Mesendoderm (in vitro differentiated cells): ENCODE measurements around the gene FRMD4A.

Source experiments
- DNase-seq: peaks from one replicate; pipeline ENCODE4 v3.0.0; 2013
- H2AK5ac ChIP-seq: 2 replicates; pipeline ENCODE4 v1.6.1; 2013; ENCODE audit warnings: low read length, inconsistent platforms
- H2BK120ac ChIP-seq: 2 replicates; pipeline ENCODE4 v1.6.1; 2013; ENCODE audit warnings: low read depth, mild to moderate bottlenecking, low read length, moderate library complexity, mixed read lengths
- H2BK15ac ChIP-seq: replicated peaks from 2 replicates; pipeline ENCODE4 v1.6.1; 2013; ENCODE audit warnings: low read depth, mild to moderate bottlenecking, moderate library complexity
- H2BK5ac ChIP-seq: 2 replicates; pipeline ENCODE4 v1.6.1; 2013; ENCODE audit warnings: low read length, inconsistent platforms
- H3K18ac ChIP-seq: 2 replicates; pipeline ENCODE4 v1.6.1; 2013; ENCODE audit warnings: mild to moderate bottlenecking, low read length, mixed read lengths
- H3K23ac ChIP-seq: one replicate; pipeline ENCODE4 v1.6.1; 2013; ENCODE audit warnings: low read length
- H3K27ac ChIP-seq: 2 replicates; pipeline ENCODE4 v1.5.1; 2013; ENCODE audit warnings: low read depth, mild to moderate bottlenecking, inconsistent platforms, low read length, moderate library complexity
- H3K27me3 ChIP-seq: 2 replicates; pipeline ENCODE4 v1.6.1; 2013; ENCODE audit warnings: low read length, control low read depth, mild to moderate bottlenecking, inconsistent platforms; ENCODE audit not compliant: insufficient read depth, poor library complexity
- H3K36me3 ChIP-seq: 2 replicates; pipeline ENCODE4 v1.6.1; 2013; ENCODE audit warnings: low read length, inconsistent platforms; ENCODE audit not compliant: control insufficient read depth, insufficient read depth
- H3K4ac ChIP-seq: one replicate; pipeline ENCODE4 v1.6.1; 2013; ENCODE audit warnings: low read depth, mild to moderate bottlenecking, low read length, moderate library complexity
- H3K4me1 ChIP-seq: 2 replicates; pipeline ENCODE4 v1.6.1; 2013; ENCODE audit warnings: low read depth, low read length, inconsistent platforms; ENCODE audit not compliant: control insufficient read depth
- H3K4me2 ChIP-seq: 2 replicates; pipeline ENCODE4 v1.6.1; 2013; ENCODE audit warnings: low read length
- H3K4me3 ChIP-seq: 2 replicates; pipeline ENCODE4 v1.5.1; 2013; ENCODE audit warnings: mild to moderate bottlenecking, low read length
- H3K56ac ChIP-seq: one replicate; pipeline ENCODE4 v1.6.1; 2013; ENCODE audit warnings: low read length
- H3K79me1 ChIP-seq: 2 replicates; pipeline ENCODE4 v1.6.1; 2013; ENCODE audit warnings: low read length, inconsistent platforms
- H3K79me2 ChIP-seq: 2 replicates; pipeline ENCODE4 v1.6.1; 2013; ENCODE audit warnings: mild to moderate bottlenecking, low read length; ENCODE audit not compliant: control insufficient read depth, insufficient read depth
- H3K9ac ChIP-seq: 2 replicates; pipeline ENCODE4 v1.6.1; 2013; ENCODE audit warnings: low read length, inconsistent platforms
- H4K5ac ChIP-seq: one replicate; pipeline ENCODE4 v1.6.1; 2013; ENCODE audit warnings: low read length
- H4K8ac ChIP-seq: one replicate; pipeline ENCODE4 v1.6.1; 2013; ENCODE audit warnings: low read depth, mild to moderate bottlenecking, control low read depth, low read length, moderate library complexity
- WGBS: extraction: QIAGEN DNeasy Blood & Tissue Kit; methylation state at CpG from one replicate; pipeline ENCODE4 v1.1.7; 2013; ENCODE audit warnings: low lambda C conversion rate, missing lambda C conversion rate; ENCODE audit not compliant: insufficient coverage; ENCODE audit errors: extremely low coverage; 5-methylcytosine and 5-hydroxymethylcytosine counted together

FRMD4A gene

DNA sequence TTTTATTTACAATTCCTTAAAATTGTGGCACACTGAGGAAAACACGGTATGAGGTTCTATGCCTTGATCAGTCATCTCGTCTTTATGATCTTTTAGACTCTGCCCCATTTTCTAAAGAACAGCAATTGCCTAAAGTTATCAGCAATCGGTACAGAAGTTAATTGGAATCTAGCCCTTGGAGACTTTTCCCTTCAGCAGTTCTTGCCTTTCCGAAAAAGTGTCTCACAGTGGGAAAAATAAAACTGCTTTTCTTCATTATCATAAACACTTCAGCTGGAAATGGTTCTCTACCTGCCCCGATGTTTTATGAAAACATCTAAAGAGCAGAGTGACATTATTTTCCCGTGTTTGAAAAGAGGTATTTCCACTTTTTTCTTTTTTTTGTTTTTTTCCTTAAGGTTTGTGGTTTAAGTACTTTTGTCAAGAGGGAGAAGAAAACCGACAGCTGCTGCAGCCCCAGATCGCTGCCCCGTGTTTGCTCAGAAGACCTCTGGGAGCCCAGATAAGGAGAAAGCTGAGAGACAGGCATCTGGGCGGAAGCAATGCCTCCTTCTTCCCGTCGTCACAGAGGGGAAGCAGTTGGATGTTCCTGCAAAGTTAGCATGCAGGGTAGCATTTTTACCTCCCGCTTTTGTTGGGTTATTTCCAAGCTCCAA is 149.7 kb downstream of the FRMD4A start:
- Histone ChIP-seq H3K27me3 (no peaks in the 10 kb centered on the region), H3K36me3 (no peaks in the 10 kb centered on the region)
- no CpG with 5 or more reads among the region's 13 CpGs for WGBS

GRCh38 chr10:14179251-14179650 is 151.5 kb downstream of the FRMD4A start:
- no CpG with 5 or more reads among the region's 2 CpGs for WGBS
- no peak overlapping the region for H4K8ac ChIP-seq
- H3K4me3 ChIP-seq: no peak overlapping the region
- H3K4ac ChIP-seq: no peak overlapping the region
- H3K36me3 ChIP-seq: no peaks in the 10 kb centered on the region
- H3K4me1 ChIP-seq: no peaks in the 10 kb centered on the region
- no peaks in the 10 kb centered on the region for H3K27me3 ChIP-seq
- H3K56ac ChIP-seq: no peak overlapping the region
- no peak overlapping the region for H4K5ac ChIP-seq
- H3K79me2 ChIP-seq: no peaks in the 10 kb centered on the region
- no peak overlapping the region for H2BK120ac ChIP-seq
- H3K9ac ChIP-seq: no peak overlapping the region
- no peak overlapping the region for H3K4me2 ChIP-seq
- no peak overlapping the region for H2AK5ac ChIP-seq
- H3K23ac ChIP-seq: no peak overlapping the region
- no peak overlapping the region for H3K27ac ChIP-seq
- no peak for DNase-seq
- no peak overlapping the region for H2BK5ac ChIP-seq
- no peak overlapping the region for H3K18ac ChIP-seq
- no peak overlapping the region for H2BK15ac ChIP-seq
- H3K79me1 ChIP-seq: no peaks in the 10 kb centered on the region

More for the DNA sequence above, 149.7 kb downstream of the FRMD4A start:
- no peak overlapping the region for H2BK15ac ChIP-seq
- H3K4me1 ChIP-seq: no peaks in the 10 kb centered on the region
- no peak overlapping the region for H4K5ac ChIP-seq
- H4K8ac ChIP-seq: no peak overlapping the region
- no peak overlapping the region for H2BK5ac ChIP-seq
- H3K79me1 ChIP-seq: no peaks in the 10 kb centered on the region
- peak; percentile 37 for DNase-seq
- H3K4me3 ChIP-seq: no peak overlapping the region
- no peak overlapping the region for H2BK120ac ChIP-seq
- no peak overlapping the region for H3K4ac ChIP-seq
- no peaks in the 10 kb centered on the region for H3K79me2 ChIP-seq
- H3K9ac ChIP-seq: no peak overlapping the region
- H3K4me2 ChIP-seq: no peak overlapping the region
- H3K27ac ChIP-seq: no peak overlapping the region
- no peak overlapping the region for H3K56ac ChIP-seq
- no peak overlapping the region for H2AK5ac ChIP-seq
- H3K18ac ChIP-seq: peak overlapping the region; percentile 30
- no peak overlapping the region for H3K23ac ChIP-seq

DNA sequence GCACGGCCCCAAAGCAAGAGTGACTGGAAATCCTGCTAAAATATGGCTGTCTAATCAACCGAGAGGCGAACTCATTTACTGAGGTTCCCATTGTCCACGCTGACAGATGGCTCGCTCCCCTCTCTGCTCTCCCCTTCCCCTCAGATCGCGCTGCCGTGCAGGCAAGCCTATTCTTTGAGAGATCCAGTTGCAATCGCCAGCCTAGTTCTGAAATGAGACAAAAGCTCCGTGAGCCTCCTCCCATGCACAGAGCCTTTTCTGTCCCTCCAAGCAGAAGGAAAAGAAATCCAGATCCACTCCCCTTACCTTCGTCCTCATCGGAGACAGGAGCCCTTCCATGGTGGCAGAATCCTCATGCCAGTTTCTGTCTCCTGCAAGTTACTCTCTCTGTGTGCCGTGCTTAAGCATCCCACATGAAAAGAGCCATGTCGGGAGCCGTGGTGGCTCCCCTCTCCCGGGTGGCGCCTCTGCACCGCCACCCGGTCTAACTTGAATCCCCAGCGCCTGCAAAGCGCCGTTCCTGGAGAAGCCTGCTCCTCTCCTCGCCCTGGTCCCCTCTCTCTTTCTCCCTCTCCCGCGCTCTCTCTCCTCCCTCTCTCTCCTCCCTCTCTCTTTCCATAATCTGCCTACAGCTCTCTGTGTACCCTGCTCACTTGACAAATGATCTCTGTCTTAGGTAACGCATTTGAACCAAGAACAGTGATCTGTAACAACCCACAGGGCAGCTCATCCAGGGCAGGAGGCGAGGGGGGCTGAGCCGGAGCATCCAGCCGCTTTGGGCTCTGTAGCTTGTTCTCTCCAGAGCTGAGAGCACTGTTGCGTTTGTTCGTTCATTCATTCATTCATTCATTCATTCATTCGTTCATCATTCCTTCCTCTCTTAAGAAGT is 156.8 kb downstream of the FRMD4A start:
- H4K5ac ChIP-seq: no peak overlapping the region
- no peaks in the 10 kb centered on the region for H3K27me3 ChIP-seq
- no peak overlapping the region for H4K8ac ChIP-seq
- no peaks in the 10 kb centered on the region for H3K36me3 ChIP-seq
- no peak overlapping the region for H2BK5ac ChIP-seq
- no peaks in the 10 kb centered on the region for H3K79me2 ChIP-seq
- H2AK5ac ChIP-seq: no peak overlapping the region
- no peaks in the 10 kb centered on the region for H3K79me1 ChIP-seq
- DNase-seq: peak; percentile 58
- H3K4ac ChIP-seq: no peak overlapping the region
- no peak overlapping the region for H3K18ac ChIP-seq
- H3K4me2 ChIP-seq: peak overlapping the region; percentile 87
- no peak overlapping the region for H2BK120ac ChIP-seq
- H2BK15ac ChIP-seq: no peak overlapping the region
- H3K4me3 ChIP-seq: peak overlapping the region; percentile 39
- no peaks in the 10 kb centered on the region for H3K4me1 ChIP-seq
- peak overlapping the region; percentile 81 for H3K56ac ChIP-seq
- WGBS: no CpG with 5 or more reads among the region's 32 CpGs
- no peak overlapping the region for H3K23ac ChIP-seq
- H3K9ac ChIP-seq: peak overlapping the region; percentile 65
- no peak overlapping the region for H3K27ac ChIP-seq

DNA sequence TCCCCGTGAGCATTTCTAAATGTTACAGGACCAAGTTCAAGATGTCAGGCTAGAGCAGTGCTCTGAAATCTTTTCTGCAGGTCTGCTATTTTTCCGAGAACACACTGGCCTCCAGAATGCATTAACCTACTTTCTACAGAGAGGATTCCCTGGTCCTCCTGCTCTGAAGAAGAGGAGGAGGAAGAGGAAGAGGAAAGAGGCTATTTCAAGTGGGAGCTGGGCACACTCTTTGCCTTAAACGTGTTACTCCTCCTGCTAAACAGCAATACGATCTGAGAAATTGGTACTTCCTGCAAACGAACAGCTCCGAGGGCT is 157.4 kb downstream of the FRMD4A start:
- no peaks in the 10 kb centered on the region for H3K4me1 ChIP-seq
- no peak overlapping the region for H2BK120ac ChIP-seq
- WGBS: no CpG with 5 or more reads among the region's 6 CpGs
- H2BK15ac ChIP-seq: no peak overlapping the region
- H2BK5ac ChIP-seq: no peak overlapping the region
- H2AK5ac ChIP-seq: no peak overlapping the region
- H3K4me2 ChIP-seq: peak overlapping the region; percentile 87
- no peak overlapping the region for H4K8ac ChIP-seq
- H3K36me3 ChIP-seq: no peaks in the 10 kb centered on the region
- no peak overlapping the region for H3K18ac ChIP-seq
- H3K23ac ChIP-seq: no peak overlapping the region
- peak overlapping the region; percentile 81 for H3K56ac ChIP-seq
- H3K27me3 ChIP-seq: no peaks in the 10 kb centered on the region
- no peak overlapping the region for H3K4ac ChIP-seq
- H3K79me2 ChIP-seq: no peaks in the 10 kb centered on the region
- H3K4me3 ChIP-seq: peak overlapping the region; percentile 39
- DNase-seq: no peak
- H3K9ac ChIP-seq: peak overlapping the region; percentile 65
- no peak overlapping the region for H3K27ac ChIP-seq
- no peaks in the 10 kb centered on the region for H3K79me1 ChIP-seq
- no peak overlapping the region for H4K5ac ChIP-seq

DNA sequence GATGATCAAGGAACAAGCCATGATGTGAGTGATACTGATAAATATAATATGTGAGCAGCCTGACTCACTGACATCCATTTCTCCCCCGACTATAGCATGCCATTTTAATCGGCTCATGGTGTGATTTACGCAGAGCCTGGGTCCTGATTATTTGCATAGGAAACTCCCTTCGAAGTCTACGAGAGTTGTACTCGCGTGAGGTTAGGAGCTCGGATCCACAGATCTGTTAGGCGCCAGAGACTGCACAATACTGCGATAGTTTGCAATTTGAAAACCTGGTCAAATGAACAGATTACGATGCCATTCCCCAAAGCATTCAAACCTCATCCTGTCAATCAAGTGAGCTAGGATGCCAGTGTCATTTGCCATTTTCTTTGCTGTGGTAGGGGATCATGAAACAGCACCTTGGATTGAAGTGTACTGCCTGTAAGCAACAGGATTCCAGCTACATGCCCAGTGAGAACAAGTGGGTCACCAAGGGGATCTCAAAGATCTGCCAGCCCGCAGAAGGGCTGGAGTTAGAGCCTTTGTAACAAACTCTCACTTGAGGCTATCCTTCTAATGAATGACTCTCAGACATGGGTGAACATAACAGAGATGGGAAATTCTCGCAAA is 158.3 kb downstream of the FRMD4A start:
- no peak for DNase-seq
- no peak overlapping the region for H2BK5ac ChIP-seq
- no peak overlapping the region for H3K18ac ChIP-seq
- no peaks in the 10 kb centered on the region for H3K36me3 ChIP-seq
- H3K4me1 ChIP-seq: no peaks in the 10 kb centered on the region
- WGBS: no CpG with 5 or more reads among the region's 13 CpGs
- H4K8ac ChIP-seq: no peak overlapping the region
- no peak overlapping the region for H4K5ac ChIP-seq
- H3K27me3 ChIP-seq: no peaks in the 10 kb centered on the region
- H3K79me2 ChIP-seq: no peaks in the 10 kb centered on the region
- no peak overlapping the region for H2BK120ac ChIP-seq
- no peak overlapping the region for H3K27ac ChIP-seq
- no peak overlapping the region for H3K56ac ChIP-seq
- no peak overlapping the region for H3K4me3 ChIP-seq
- no peak overlapping the region for H3K4me2 ChIP-seq
- no peak overlapping the region for H2AK5ac ChIP-seq
- H3K4ac ChIP-seq: no peak overlapping the region
- no peak overlapping the region for H2BK15ac ChIP-seq
- H3K23ac ChIP-seq: no peak overlapping the region
- H3K79me1 ChIP-seq: no peaks in the 10 kb centered on the region
- H3K9ac ChIP-seq: no peak overlapping the region
